SH-SY5Y (cell line): Measurements from ENCODE around the gene SHISA7.

ENCODE experiments used
- GATA2 ChIP-seq: IDR thresholded peaks from 2 replicates; pipeline ENCODE4 v1.6.1; 2011; ENCODE audit warnings: mild to moderate bottlenecking, low read depth, low read length
- GATA3 ChIP-seq: IDR thresholded peaks from 2 replicates; pipeline ENCODE4 v1.6.1; 2011; ENCODE audit warnings: low read depth, mild to moderate bottlenecking, low read length, moderate library complexity

DNA sequence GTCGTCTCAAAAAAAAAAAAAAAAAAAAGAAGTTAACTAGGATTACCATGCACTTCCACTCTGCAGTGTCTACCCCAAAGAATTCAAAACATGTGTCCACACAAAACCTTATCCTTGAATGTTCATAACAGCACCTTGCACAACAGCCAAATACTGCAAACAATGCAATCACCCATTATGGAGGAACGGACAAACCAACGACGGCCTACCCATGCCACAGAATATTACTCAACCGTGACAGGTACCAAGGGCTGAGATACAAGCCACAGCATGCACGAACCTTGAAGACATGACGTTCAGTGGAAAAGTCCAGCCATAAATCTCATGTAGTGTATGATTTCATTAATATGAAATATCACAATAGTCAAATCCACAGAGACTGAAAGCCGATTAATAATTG is 3.0 kb upstream of the SHISA7 start:
- TF ChIP-seq GATA2 (no peak), GATA3 (no peak)
